DMS153 treated with DMSO at 0.1 percent for 48 hours (cell line): ENCODE results near the gene AAMDC.

Experiments
- DNase-seq: peaks from one replicate; lab custom pipeline; 2025; ENCODE audit not compliant: unreplicated experiment; lab: John Stamatoyannopoulos, UW

AAMDC gene

DNA sequence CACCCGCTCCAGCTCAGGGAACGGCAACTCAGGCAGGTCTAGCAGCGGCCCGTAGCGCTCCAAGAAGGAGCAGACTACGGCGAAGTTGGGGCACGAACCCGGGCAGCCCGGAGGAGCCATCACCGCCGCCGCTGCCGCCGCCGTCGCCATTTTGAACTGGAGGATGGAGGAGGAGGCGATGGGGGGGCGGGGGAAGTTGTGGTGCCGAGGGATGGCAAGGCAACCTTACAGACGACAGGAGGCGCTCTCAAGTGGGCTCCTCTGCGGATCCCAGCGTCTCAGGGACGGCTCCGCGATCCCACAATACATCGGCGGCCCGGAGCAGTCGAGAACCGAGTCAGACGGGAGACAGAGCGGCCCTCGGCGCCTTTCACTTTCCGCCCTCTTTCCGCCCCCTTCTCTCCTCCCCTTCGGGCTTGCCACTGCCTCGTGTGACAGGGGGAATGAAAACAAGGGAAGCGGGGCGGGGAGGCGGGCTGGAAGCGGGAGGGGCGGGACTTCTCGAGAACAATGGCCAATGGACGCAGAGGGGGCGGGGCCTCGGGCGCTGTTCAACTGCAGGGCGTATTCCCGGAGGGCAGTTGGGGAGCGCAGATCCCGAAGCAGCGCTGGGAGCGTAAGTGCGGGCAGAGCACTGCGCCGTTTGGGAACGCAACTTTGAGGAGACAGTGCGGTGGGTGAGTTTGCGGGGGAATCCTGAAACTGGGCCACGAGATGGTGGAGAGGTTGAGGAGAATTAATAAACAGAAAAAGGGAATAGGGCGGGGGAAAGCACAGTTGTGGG is at the start of gene AAMDC, which contains the start of gene RSF1:
Gene AAMDC (plus strand): TSS at position 580 of the 784 bp plus-strand sequence. CDS start 21,353 bp downstream, outside the sequence.
Gene RSF1 (minus strand): TSS at position 158 of the 784 bp plus-strand sequence. CDS start 8 bp downstream, at position 150.
- DNase-seq = peak; percentile 94

- no peak for DNase-seq
Observed at GRCh38 chr11:77775936-77776335, 45.0 kb upstream of the AAMDC start.

DNA sequence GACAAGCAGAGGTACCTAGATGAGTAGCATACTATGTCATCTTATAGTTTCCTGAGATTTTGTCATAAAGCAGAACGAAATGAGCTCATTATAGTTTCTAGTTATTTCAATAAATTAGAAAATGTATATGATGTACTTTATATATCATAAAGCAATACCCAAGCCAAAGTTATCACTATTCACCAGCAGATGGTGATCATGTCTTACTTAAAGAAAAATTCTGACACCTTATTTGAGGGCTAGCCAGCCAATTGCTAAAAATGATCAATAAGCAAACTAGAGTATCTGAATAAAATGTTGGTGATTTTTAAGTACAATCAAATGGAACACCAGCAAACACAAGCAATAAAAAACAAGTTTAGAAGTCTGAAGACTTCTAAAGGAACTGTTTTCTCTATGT is 44.5 kb upstream of the AAMDC start:
- DNase-seq = no peak

DNA sequence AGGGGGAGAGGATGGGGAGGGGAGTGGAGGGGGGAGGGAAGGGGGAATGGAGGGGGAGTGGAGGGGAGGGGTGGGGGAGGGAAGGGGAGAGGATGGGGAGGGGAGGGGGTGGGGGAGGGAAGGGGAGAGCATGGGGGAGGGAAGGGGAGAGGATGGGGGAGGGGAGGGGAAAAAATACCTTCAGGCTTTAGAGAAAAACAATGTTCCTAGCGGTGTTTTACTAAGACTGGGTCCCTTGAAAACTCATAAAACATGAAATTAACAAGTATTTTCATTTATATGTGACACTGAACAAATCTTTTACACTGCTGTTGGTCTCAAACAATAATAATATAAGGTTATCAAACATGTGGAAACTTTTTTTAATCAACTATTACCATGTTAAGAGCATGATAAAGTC is 42.8 kb upstream of the AAMDC start:
- no peak for DNase-seq

DNA sequence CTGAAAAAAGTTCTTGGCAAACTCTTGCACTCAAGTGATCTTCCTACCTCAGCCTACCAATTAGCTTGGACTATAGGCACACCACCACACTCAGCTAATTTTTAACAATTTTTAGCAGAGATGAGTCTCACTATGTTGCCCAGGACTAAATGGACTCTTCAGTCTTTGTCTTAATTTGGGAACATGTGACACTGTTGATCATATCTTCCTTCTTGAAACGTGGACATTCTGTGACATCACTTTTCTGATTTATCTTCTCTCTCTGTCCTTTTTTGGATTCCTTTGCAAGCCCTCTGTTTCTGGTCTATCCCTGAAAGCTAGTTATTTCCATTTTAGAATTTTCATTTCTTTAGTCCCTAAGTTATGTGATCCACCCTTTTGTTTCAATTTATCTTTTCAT is 42.4 kb upstream of the AAMDC start:
- no peak for DNase-seq

DNA sequence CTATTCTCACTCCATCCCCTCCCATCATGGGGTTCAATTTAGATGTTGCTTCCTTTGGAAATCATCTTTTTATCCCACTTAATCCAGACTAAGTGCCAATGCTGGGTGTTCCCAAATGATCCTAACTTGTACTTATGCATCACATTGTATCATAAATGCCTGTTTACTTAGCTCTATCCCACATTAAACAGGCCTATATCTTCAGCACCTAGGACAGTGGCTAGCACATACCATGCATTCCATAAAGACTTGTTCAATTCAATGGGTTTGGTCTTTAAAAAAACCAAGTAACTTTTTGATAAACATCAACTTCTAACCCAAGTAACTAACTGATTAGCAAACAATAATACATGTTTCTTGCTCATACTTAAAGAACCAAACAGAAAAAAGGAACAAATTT is 41.0 kb upstream of the AAMDC start:
- no peak for DNase-seq

GRCh38 chr11:77783025-77783424 is 37.9 kb upstream of the AAMDC start:
- DNase-seq = no peak

GRCh38 chr11:77784572-77784971 is 36.4 kb upstream of the AAMDC start:
- no peak for DNase-seq

DNA sequence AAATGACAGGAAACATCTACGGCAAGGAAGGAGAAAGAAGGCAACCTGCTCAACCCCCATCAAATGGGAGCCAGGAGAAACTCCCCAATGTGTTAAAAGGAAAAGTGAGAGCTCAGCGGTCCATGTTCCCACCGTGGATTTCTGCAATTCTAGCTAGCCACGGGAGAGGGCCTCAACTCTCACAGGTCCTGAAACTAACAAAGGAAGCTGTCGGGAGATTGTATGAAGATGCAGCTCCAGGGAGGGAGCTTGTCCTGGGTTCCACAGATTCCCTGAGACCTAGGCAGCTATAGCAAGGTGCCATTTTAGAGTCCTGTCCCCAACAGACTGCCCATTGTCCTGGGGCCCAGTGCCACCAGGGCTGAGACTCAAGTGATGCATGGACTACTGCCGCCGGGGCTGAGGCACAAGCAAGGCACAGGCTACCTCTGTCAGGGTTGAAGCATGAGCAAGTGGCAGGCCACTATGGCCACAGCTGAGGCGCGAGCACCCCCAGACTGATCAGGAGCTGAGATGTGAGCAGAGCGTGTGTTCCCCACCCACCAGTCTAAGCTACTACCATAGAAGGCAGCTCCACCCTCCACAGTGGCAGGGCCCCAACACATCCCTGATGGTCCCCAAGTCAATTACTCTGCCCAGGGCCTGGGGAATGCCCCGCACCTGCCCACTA is 31.7 kb upstream of the AAMDC start:
- no peak for DNase-seq

GRCh38 chr11:77789731-77790476 is 31.0 kb upstream of the AAMDC start:
- no peak for DNase-seq

- DNase-seq = no peak
Observed at GRCh38 chr11:77791301-77791700, 29.6 kb upstream of the AAMDC start.

DNA sequence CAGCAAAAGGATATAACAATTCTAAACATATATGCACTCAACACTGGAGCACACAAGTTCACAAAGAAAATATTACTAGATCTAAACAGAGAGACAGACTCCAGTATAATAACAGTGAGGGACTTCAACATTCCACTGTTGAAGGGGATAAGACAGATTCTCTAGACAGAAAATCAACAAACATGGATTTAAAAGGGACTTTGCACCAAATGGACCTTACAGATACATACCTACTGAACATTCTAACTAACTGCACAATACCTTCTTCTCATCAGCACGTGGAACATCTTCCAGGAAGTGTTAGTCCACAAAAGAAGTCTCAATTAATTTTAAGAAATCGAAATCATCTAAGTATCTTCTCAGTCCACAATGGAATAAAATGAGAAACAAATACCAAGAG is 27.0 kb upstream of the AAMDC start:
- DNase-seq = no peak

DNA sequence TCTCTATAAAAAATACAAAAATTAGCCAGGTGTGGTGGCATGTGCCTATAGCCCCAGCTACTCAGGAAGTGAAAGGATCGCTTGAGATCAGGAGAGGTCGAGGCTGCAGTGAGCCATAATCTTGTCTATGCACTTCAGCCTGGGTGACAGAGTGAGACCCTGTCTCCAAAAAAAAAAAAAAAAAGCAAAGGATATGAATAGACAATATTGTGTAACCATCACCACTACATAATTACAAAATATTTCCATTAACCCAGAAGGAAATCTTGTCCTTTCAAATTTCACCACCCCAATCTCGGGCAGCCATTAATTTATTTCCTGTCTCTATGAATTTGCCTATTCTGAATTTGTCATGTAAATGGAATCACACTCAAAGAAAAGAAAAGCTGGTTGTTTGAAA is 21.6 kb upstream of the AAMDC start:
- no peak for DNase-seq

DNA sequence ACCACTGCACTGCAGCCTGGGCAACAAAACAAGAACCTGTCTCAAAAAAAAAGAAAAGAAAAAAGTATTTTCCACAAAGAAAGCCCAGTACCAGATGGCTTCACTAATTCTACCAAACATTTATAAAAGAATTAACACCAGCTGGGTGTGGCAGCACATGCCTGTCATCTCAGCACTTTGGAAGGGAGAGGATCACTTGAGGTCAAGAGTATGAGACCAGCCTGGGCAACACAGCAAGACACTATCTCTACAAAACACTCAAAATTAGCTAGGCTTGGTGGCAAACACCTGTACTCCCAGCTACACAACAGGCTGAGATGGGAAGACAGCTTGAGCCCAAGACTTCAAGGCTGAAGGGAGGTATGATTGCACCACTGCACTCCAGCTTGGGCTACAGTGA is 20.5 kb upstream of the AAMDC start:
- no peak for DNase-seq

- DNase-seq = no peak
Observed at GRCh38 chr11:77801477-77801876, 19.5 kb upstream of the AAMDC start.

- no peak for DNase-seq
Observed at GRCh38 chr11:77806415-77806814, 14.5 kb upstream of the AAMDC start.

GRCh38 chr11:77806993-77807392 is 14.0 kb upstream of the AAMDC start:
- no peak for DNase-seq

DNA sequence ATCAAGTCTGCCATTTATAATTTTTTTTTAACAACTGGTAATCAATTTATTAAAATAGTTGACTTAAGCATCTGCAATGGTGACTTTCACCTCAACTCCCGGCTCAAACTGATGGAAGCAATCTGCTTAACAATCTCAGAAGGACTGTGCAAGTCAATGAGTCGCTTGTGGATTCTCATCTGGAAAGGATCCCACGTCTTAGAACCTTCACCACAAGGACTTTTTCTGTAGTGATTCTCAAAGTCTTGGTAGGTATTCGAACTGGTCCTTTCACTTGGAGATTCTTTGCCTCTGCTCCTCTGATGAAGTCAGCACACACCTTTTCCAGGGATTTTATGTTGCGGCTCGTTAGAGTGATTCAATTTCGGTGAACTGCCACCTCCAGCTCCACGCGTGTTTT is 7.7 kb upstream of the AAMDC start:
- DNase-seq = no peak

DNA sequence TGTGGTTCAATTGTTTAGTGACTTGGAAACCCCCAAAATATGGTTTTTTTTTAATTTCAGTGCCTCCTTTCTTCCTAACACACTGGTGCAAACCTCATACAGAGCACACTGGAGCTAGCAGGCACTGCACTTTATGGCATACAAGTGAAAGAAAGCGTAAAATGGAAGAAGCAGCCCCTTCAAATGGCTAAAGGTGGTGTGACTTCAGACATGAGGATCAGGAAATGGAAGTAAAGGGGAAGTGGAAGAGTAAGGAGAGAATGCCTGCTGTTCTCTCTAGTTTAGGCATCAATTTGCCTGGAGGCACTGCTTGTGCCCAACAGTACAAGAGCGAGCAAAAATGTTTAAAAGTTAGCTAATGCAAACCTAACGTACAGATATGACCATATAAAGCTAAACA is 6.1 kb upstream of the AAMDC start:
- no peak for DNase-seq

DNA sequence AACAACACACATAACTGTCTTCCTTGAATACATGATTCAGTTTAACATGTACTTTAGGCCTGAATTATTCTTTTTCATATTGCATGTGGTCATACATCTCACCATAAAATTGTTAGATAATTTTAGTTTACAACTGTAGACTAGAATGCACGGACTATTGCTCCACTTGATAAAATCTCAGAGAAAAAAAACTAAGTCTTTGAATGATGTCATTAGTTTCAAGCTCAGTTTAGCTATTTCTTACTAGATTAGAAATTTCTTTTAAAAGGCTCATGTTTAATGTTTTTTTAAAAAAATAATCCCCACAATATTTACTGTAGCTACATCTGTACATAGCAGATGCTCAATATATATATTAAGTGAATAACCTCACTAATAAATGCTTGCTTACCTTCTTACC is 5.5 kb upstream of the AAMDC start:
- DNase-seq = no peak

- peak; percentile 76 for DNase-seq
Observed at GRCh38 chr11:77819411-77819920, 1.5 kb upstream of the AAMDC start.
